Measurements from ENCODE around the gene ZNF580.

DNA sequence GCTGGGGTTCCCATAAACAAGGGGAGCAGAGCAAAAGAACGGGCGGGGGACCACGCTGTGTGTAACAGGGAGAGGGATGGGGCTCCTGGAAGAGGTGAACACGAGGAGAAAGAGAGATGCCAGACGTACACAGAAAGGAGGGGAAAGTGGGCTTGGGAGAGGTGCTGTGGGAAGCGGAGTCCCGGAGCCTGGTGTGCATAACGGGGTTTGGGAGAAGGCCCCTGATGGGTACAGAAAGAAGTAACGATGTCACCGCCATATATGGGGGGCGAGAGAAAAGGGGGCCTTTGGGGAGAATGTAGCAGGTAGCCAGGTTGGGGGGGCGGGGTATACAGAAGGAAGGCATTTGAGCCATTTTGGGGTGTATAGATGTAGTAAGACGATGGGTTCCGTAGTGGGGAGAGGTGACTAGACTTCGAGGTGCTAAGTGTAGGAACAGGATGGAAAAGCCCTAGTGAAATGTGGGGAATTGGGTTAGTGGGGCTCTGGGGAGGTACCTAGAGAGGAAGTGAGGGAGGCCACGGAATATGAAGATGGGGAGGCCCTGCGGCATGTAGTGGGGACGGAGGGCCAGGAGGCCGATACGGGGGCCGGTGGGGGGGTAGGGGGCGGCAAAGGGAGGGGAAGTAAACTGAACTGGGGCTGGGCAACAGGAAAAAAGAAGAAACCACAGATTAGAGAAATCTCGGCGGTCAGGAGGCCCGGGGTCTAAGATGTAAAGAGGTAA, 787 bp downstream of the ZNF580 start:
- TF ChIP-seq, protein P1, sequence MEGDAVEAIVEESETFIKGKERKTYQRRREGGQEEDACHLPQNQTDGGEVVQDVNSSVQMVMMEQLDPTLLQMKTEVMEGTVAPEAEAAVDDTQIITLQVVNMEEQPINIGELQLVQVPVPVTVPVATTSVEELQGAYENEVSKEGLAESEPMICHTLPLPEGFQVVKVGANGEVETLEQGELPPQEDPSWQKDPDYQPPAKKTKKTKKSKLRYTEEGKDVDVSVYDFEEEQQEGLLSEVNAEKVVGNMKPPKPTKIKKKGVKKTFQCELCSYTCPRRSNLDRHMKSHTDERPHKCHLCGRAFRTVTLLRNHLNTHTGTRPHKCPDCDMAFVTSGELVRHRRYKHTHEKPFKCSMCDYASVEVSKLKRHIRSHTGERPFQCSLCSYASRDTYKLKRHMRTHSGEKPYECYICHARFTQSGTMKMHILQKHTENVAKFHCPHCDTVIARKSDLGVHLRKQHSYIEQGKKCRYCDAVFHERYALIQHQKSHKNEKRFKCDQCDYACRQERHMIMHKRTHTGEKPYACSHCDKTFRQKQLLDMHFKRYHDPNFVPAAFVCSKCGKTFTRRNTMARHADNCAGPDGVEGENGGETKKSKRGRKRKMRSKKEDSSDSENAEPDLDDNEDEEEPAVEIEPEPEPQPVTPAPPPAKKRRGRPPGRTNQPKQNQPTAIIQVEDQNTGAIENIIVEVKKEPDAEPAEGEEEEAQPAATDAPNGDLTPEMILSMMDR (conservative IDR thresholded peaks at IDR 0.05; ENCODE audit: low read length) = no peak
- no peak for TF ChIP-seq EZH2phosphoT487 (IDR thresholded peaks at IDR 0.05; ENCODE audit: borderline replicate concordance, low read depth, low read length)

Measured in OCI-LY7 (cell line).